K562 (cell line): ENCODE results near the gene MFAP1. TPM values are rescaled to one million over a fixed set of nuclear protein-coding genes. Genes with fewer than 3 reads are reported as not detected.

ENCODE experiments used
- CTBP1 ChIP-seq: fragments of 450-650 bp; IDR thresholded peaks from 2 replicates; pipeline ENCODE4 v1.6.1; 2016; ENCODE audit warnings: borderline replicate concordance
- ELF2 ChIP-seq: fragments of 250-450 bp; sonication (Bioruptor Pico); IDR thresholded peaks from 2 replicates; pipeline ENCODE4 v1.5.0; 2021; ENCODE audit warnings: mild to moderate bottlenecking
- ELK1 ChIP-seq: sonication (generic); formaldehyde crosslinking; IDR thresholded peaks from 2 replicates; pipeline ENCODE4 v1.8.1; 2022; ENCODE audit warnings: missing genetic modification reagents
- FOSL1 ChIP-seq: fragments of 200-800 bp; sonication (Bioruptor generic); conservative IDR thresholded peaks from 2 replicates; pipeline ENCODE4 v1.6.1; 2016; ENCODE audit warnings: missing genetic modification characterization, missing compliant biosample characterization
- GATAD2B ChIP-seq: fragments of 450-650 bp; IDR thresholded peaks from 2 replicates; pipeline ENCODE4 v1.6.1; 2017; ENCODE audit warnings: mild to moderate bottlenecking, borderline replicate concordance
- HINFP ChIP-seq: fragments of 450-650 bp; conservative IDR thresholded peaks from 2 replicates; pipeline ENCODE4 v1.6.1; 2016; ENCODE audit warnings: missing genetic modification characterization, low read depth, mild to moderate bottlenecking, control low read depth, missing compliant biosample characterization
- ILK ChIP-seq: fragments of 450-650 bp; IDR thresholded peaks from 2 replicates; pipeline ENCODE4 v1.6.1; 2016; ENCODE audit warnings: missing genetic modification characterization, low read depth, mild to moderate bottlenecking, missing compliant biosample characterization, moderate library complexity, borderline replicate concordance
- MGA ChIP-seq: fragments of 450-650 bp; IDR thresholded peaks from 2 replicates; pipeline ENCODE4 v1.6.1; 2016; ENCODE audit warnings: mild to moderate bottlenecking, moderate library complexity
- PTRF ChIP-seq: fragments of 450-650 bp; IDR thresholded peaks from 2 replicates; pipeline ENCODE4 v1.6.1; 2016; ENCODE audit warnings: mild to moderate bottlenecking, missing genetic modification characterization, missing compliant biosample characterization
- RBM39 ChIP-seq: fragments of 200-400 bp; formaldehyde crosslinking; optimal IDR thresholded peaks from 2 replicates; pipeline ENCODE3; 2018; ENCODE audit warnings: low read depth, low read length
- RHOXF2B ChIP-seq: fragments of 250-450 bp; sonication (Bioruptor Pico); conservative IDR thresholded peaks from 2 replicates; pipeline ENCODE4 v1.5.1; 2021
- ZNF75A ChIP-seq: fragments of 450-650 bp; formaldehyde crosslinking; IDR thresholded peaks from 2 replicates; pipeline ENCODE4 v1.4.0; 2020; ENCODE audit warnings: mild to moderate bottlenecking
- polyA plus RNA-seq, 8 experiments: library from polyadenylated mRNA; depleted of rRNA in 4 of 8; stranded (reverse) in 5 of 8; unstranded in 3 of 8; fragments of >200 nt; fragmentation: Nextera tagmentation in 2 of 8; fragmentation: Illumina TruSeq in 1 of 8; extraction: Ambion mirVana in 2 of 8; extraction: Trizol in 1 of 8; gene quantifications; 2 replicates each; pipeline versions ENCODE4 v1.2.1 to v1.2.3, GENCODE V29; 2011 to 2014; ENCODE audit warnings: inconsistent platforms in 1 of 8, missing spikeins in 1 of 8
- total RNA-seq, 7 experiments: library from RNA; depleted of rRNA in 6 of 7; stranded (reverse); fragments of >200 nt in 6 of 7; fragmentation: Illumina TruSeq in 2 of 7; extraction: Trizol in 2 of 7; gene quantifications; 2 replicates each; pipeline versions ENCODE4 v1.2.1 to v1.2.3, GENCODE V29; 2011 to 2021; ENCODE audit warnings: low replicate concordance in 1 of 7

The MFAP1 gene
- total and polyA plus RNA-seq, 9 of the 15 experiments (the other 6 are each of a cell fraction or from before 2014, with no cell fraction given): 34.9 to 64.1 (median 48.2) TPM

GRCh38 chr15:43791993-43792760 lies 32.3 kb downstream of the MFAP1 start, which contains the start of gene SERF2 (continued):
- peak; percentile 94; the same call in 1 of the 2 replicates for TF ChIP-seq MGA
- TF ChIP-seq FOSL1: no peak; the same call in 1 of the 2 replicates
- 0 out of 2 replicates have a peak, but pooled peaks have one; percentile 38 for TF ChIP-seq RHOXF2B (CRISPR knock-in tag)
- TF ChIP-seq ZNF75A (CRISPR knock-in tag): no peak
- no peak for TF ChIP-seq GATAD2B
- no peak for TF ChIP-seq PTRF (tag)
- no peak for TF ChIP-seq ILK (tag)
- no peak for TF ChIP-seq ELF2 (CRISPR knock-in tag)
- TF ChIP-seq RBM39: no peak
- TF ChIP-seq HINFP (tag): no peak
- no peak; the same call in 1 of the 2 replicates for TF ChIP-seq CTBP1
- no peak for TF ChIP-seq ELK1 (CRISPR knock-in tag)
